Coronary artery (tissue), 2 donors: Measurements from ENCODE around the gene SPSB4.

ENCODE experiments used
- DNase-seq: peaks from one replicate; pipeline ENCODE4 v3.0.0-alpha.2; 2017; ENCODE audit warnings: low spot score
- H3K27ac ChIP-seq, 2 donors: fragments of 200-600 bp; sonication (generic); one replicate each; pipeline ENCODE4 v1.5.1; 2016 to 2019
- H3K4me3 ChIP-seq: fragments of 200-600 bp; sonication (generic); 2 replicates; pipeline ENCODE4 v1.5.1; 2016; ENCODE audit warnings: mild to moderate bottlenecking, moderate library complexity
- TF ChIP-seq, protein P1 (sequence below): fragments of 200-600 bp; sonication (generic); IDR thresholded peaks from one replicate; pipeline ENCODE4 v1.5.1; 2019; ENCODE audit warnings: antibody characterized with exemption

The SPSB4 gene

DNA sequence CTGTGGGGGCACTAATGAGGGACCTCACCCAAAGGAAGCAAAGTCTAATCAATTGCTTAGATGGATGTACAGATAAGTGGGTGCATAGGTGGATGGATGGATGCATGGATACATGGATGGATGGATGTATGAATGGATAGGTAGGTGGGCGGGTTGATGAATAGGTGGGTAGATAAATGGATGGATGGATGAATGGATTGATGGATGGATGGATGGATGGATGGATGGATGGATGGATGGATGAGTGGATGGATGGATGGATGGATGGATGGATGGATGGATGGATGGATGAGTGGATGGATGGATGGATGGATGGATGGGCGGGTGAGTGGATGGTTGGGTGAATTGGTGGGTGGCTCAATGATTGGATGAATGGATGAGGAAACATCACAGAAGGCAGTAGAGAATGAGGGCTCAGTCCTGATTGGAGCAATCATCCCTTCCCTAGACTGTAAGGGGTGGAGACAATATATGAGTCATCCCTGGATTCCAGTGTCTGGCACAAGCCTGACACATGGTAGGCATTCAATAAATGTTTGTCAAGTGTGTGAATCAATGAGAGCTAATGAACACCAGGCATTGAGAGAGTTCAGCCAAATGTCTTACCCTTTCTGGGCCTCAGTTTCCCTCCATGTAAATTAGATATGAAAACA lies 140.1 kb downstream of the SPSB4 start:
- Histone ChIP-seq H3K4me3 (no peak overlapping the region), H3K27ac (no peak overlapping the region)
- DNase-seq: no peak
- TF ChIP-seq, protein P1, sequence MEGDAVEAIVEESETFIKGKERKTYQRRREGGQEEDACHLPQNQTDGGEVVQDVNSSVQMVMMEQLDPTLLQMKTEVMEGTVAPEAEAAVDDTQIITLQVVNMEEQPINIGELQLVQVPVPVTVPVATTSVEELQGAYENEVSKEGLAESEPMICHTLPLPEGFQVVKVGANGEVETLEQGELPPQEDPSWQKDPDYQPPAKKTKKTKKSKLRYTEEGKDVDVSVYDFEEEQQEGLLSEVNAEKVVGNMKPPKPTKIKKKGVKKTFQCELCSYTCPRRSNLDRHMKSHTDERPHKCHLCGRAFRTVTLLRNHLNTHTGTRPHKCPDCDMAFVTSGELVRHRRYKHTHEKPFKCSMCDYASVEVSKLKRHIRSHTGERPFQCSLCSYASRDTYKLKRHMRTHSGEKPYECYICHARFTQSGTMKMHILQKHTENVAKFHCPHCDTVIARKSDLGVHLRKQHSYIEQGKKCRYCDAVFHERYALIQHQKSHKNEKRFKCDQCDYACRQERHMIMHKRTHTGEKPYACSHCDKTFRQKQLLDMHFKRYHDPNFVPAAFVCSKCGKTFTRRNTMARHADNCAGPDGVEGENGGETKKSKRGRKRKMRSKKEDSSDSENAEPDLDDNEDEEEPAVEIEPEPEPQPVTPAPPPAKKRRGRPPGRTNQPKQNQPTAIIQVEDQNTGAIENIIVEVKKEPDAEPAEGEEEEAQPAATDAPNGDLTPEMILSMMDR: no peak

DNA sequence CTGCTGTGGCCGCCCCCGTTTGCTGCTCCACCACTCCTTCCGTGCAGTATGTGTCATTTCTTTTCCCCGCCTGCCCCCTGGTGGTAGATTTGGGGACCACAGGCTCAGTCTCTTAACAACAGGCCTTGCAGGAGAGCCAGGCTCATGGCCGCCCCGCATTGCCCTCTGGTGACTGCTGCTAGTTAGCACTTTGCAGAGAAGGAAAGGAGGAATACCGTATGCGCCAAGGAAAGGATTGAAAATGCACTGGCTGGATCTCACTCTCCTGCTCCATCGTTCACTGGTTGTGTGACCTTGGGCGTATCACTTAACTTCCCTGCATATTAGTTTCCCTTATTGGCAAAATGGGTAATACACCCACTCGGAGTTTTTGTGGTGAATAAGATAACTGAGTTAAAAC lies 141.2 kb downstream of the SPSB4 start:
- TF ChIP-seq, protein P1: peak; percentile 96
- Histone ChIP-seq H3K4me3 (no peak overlapping the region), H3K27ac (no peak overlapping the region)
- peak; percentile 96 for DNase-seq

DNA sequence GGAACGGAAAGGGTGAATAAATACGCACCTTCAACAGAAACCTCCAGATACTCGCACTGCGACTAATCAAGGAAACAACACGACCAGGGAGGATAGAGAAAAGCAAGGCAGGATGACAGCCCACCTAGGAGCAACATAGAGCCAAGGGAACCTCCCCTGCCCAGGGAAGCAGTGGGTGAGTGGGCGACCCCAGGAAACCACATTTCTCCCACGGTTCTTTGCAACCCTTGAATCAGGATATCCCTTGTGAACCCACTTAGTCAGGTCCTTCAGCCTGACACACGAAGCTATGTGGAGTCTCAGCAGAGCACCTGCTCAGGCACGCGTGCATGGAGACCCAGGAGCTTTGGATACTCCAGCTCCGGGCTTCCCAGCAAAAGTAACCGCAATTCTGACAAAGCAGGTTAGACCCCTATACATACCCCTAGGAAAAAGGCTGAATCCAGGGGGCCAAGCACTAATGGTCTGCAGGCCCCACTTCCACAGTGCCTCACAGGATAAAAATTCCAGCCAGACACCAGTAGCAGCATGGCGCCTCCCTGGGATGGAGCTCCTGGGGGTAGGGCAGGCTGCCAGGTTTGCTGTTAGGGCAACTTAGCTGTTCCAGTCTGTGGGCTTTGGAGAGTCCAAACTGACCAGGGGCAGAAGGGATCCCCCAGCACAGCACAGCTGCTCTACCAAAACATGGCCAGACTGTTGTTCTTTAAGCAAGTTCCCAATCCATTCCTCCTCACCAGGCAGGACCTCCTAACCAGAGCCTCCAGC lies 142.1 kb downstream of the SPSB4 start:
- no peak overlapping the region for H3K4me3 ChIP-seq
- DNase-seq: no peak

More for the DNA sequence above, 142.1 kb downstream of the SPSB4 start:
- TF ChIP-seq, protein P1: no peak
- no peak overlapping the region for H3K27ac ChIP-seq
